PC-3 (cell line): Measurements from ENCODE around the gene CD9.

Experiments used
- EZH2 ChIP-seq: fragments of 300-600 bp; sonication (generic); IDR thresholded peaks from one replicate; pipeline ENCODE4 v1.6.1; 2017; ENCODE audit warnings: antibody characterized with exemption, mild to moderate bottlenecking, low read length; ENCODE audit not compliant: unreplicated experiment
- TF ChIP-seq, protein P1 (sequence below): fragments of 300-600 bp; sonication (generic); conservative IDR thresholded peaks from 2 replicates; pipeline ENCODE4 v1.5.1; 2017; ENCODE audit warnings: antibody characterized with exemption, low read depth, mild to moderate bottlenecking, low read length

DNA sequence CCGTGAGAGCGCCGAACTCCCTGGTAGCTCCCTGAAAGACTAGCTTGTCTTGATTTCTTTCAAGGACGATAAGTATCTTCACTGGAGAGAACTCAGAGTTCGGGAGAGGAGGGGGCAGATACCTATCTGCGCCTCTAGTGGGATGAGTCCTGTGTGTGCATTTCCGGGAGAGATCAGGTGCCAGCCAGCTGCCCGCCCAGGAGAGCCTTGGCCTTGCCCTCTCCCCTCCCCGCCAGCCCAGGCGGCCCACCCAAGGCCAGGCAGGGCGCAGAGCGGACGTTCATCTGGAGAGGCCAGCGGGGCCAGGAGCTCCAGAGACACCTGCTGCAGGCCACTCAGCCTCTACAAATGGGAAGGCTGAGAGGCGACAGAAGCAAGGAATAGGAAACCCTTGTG is 1.0 kb downstream of the CD9 start:
- TF ChIP-seq, protein P1, sequence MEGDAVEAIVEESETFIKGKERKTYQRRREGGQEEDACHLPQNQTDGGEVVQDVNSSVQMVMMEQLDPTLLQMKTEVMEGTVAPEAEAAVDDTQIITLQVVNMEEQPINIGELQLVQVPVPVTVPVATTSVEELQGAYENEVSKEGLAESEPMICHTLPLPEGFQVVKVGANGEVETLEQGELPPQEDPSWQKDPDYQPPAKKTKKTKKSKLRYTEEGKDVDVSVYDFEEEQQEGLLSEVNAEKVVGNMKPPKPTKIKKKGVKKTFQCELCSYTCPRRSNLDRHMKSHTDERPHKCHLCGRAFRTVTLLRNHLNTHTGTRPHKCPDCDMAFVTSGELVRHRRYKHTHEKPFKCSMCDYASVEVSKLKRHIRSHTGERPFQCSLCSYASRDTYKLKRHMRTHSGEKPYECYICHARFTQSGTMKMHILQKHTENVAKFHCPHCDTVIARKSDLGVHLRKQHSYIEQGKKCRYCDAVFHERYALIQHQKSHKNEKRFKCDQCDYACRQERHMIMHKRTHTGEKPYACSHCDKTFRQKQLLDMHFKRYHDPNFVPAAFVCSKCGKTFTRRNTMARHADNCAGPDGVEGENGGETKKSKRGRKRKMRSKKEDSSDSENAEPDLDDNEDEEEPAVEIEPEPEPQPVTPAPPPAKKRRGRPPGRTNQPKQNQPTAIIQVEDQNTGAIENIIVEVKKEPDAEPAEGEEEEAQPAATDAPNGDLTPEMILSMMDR, result no peak
- TF ChIP-seq EZH2, result no peak
